Esophagus muscularis mucosa (tissue), 4 donors: ENCODE results near the gene PDP2. TPM values are rescaled to one million over a fixed set of nuclear protein-coding genes. Genes with fewer than 3 reads are reported as not detected.

Experiments
- DNase-seq: peaks from one replicate; pipeline ENCODE4 v3.0.0-alpha.2; 2017; ENCODE audit errors: extremely low spot score
- H3K27ac ChIP-seq, 4 donors: fragments of 200-600 bp; sonication (generic); replicated peaks in 1 of 4; 1 replicate in 3 of 4; 2 replicates in 1 of 4; pipeline ENCODE4 v1.5.1; 2016 to 2019; ENCODE audit warnings: mild to moderate bottlenecking in 1 of 4
- H3K27me3 ChIP-seq, 4 donors: fragments of 200-600 bp; sonication (generic); one replicate each; pipeline versions ENCODE4 v1.5.1 to v1.6.0; 2016 to 2019
- H3K36me3 ChIP-seq, 4 donors: fragments of 200-600 bp; sonication (generic); one replicate each; pipeline ENCODE4 v1.5.1; 2016 to 2019
- H3K4me1 ChIP-seq, 4 donors: fragments of 200-600 bp; sonication (generic); one replicate each; pipeline ENCODE4 v1.5.1; 2016 to 2019
- H3K4me3 ChIP-seq, 4 donors: fragments of 200-600 bp; sonication (generic); 1 replicate in 2 of 4; 2 replicates in 2 of 4; pipeline ENCODE4 v1.5.1; 2016 to 2019; ENCODE audit warnings: mild to moderate bottlenecking in 4 of 4, moderate library complexity in 1 of 4
- H3K9me3 ChIP-seq, 4 donors: fragments of 200-600 bp; sonication (generic); 1 replicate in 3 of 4; 2 replicates in 1 of 4; pipeline ENCODE4 v1.5.1; 2016 to 2019
- CTCF ChIP-seq, 3 experiments: fragments of 200-600 bp in 2 of 3; fragments of 450-650 bp in 1 of 3; sonication (generic) in 2 of 3; IDR thresholded peaks; one replicate each; pipeline ENCODE4 v1.5.1; 2017 to 2019; ENCODE audit warnings: antibody characterized with exemption in 3 of 3, mild to moderate bottlenecking in 2 of 3, moderate library complexity in 1 of 3
- EP300 ChIP-seq: sonication (generic); formaldehyde crosslinking; IDR thresholded peaks from one replicate; pipeline ENCODE4 v1.6.1; 2017; ENCODE audit warnings: antibody characterized with exemption
- POLR2A ChIP-seq: fragments of 450-650 bp; IDR thresholded peaks from one replicate; pipeline ENCODE4 v1.6.1; 2017; ENCODE audit warnings: antibody characterized with exemption, moderate library complexity, mild to moderate bottlenecking, low read depth
- POLR2AphosphoS5 ChIP-seq, 2 donors: sonication (generic); formaldehyde crosslinking; IDR thresholded peaks; one replicate each; pipeline ENCODE4 v1.6.1; 2017; ENCODE audit warnings: antibody characterized with exemption in 2 of 2
- WGBS: methylation state at CpG from one replicate; pipeline ENCODE4 v1.1.5; 2018; 5-methylcytosine and 5-hydroxymethylcytosine counted together
- intact Hi-C: fragments of 100-400 bp; cut with DNase I; formaldehyde crosslinking; loops from one replicate; pipeline ENCODE4 v1.15.1; 2023
- total RNA-seq, 4 donors: library from RNA; depleted of rRNA; stranded (reverse); fragments of >200 nt; gene quantifications; one replicate each; pipeline versions ENCODE4 v1.1.0 to v1.2.1, GENCODE V29; 2016

Gene PDP2
- total RNA-seq, 4 donors from 2014 or later = 5.5 to 9.3 (median 7.6) TPM

DNA sequence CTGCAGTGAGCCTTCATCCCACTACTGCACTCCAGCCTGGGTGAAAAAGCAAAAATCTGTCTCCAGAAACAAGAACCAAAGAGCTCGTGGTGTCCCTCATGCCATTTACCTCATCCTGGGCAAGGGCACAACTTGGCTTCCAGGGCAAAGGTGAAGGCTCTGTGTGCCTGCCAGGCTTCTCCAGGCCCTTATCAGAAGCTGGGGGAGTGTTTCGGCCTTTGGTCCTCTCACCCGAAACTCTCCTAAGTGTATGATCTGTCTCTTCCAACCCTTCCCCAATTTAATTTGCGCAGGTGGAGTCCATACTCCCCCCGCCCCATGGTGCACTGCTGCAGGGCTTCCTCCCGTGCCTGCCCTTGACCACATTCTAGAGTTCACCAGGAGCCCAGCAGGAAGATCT, 56.1 kb downstream of the PDP2 start:
- no peak for DNase-seq
- intact Hi-C loops = no loop called here

GRCh38 chr16:66936889-66937554, 56.7 kb downstream of the PDP2 start:
- Histone ChIP-seq H3K27me3 (no peaks in the 10 kb centered on the region), H3K36me3 (peaks cover 27 to 58% (median 52%) of the 10 kb centered on the region in 4 donors), H3K9me3 (no peaks in the 10 kb centered on the region), H3K27ac (no peak overlapping the region), H3K4me3 (no peak overlapping the region), H3K4me1 (peaks cover 37 to 57% (median 45%) of the 10 kb centered on the region in 4 donors)
- 97% methylated on average over 4 of the region's 4 CpGs for WGBS
- TF ChIP-seq EP300 (no peak), POLR2AphosphoS5 (IDR thresholded peaks at IDR 0.05) (no peak), CTCF (IDR thresholded peaks at IDR 0.05) (no peak), POLR2A (no peak)
- no peak for DNase-seq
- intact Hi-C loops = no loop called here

More for the DNA sequence above, 56.1 kb downstream of the PDP2 start:
- no peak for TF ChIP-seq POLR2A
- no peak for TF ChIP-seq EP300
- peak overlapping the region in 1 of 4 donors; percentile 86 for H3K27ac ChIP-seq
- WGBS = 84% methylated on average over 6 of the region's 6 CpGs
- no peaks in the 10 kb centered on the region for H3K9me3 ChIP-seq
- H3K36me3 ChIP-seq = peaks cover 21 to 58% (median 52%) of the 10 kb centered on the region in 4 donors
- peaks cover 37 to 58% (median 48%) of the 10 kb centered on the region in 4 donors for H3K4me1 ChIP-seq
- peak overlapping the region in 2 of 4 donors; percentile 81 to 99 for H3K4me3 ChIP-seq
- no peaks in the 10 kb centered on the region for H3K27me3 ChIP-seq

GRCh38 chr16:66937725-66938337, 57.5 kb downstream of the PDP2 start:
- Histone ChIP-seq H3K4me1 (peaks cover 32 to 49% (median 37%) of the 10 kb centered on the region in 4 donors), H3K4me3 (no peak overlapping the region), H3K9me3 (no peaks in the 10 kb centered on the region), H3K27ac (no peak overlapping the region), H3K36me3 (peaks cover 34 to 58% (median 52%) of the 10 kb centered on the region in 4 donors), H3K27me3 (no peaks in the 10 kb centered on the region)
- 91% methylated on average over 10 of the region's 10 CpGs for WGBS
- DNase-seq = no peak
- intact Hi-C loops = no loop called here
- TF ChIP-seq EP300 (no peak), POLR2A (no peak), POLR2AphosphoS5 (IDR thresholded peaks at IDR 0.05) (no peak), CTCF (IDR thresholded peaks at IDR 0.05) (no peak)

GRCh38 chr16:66939366-66939765, 59.1 kb downstream of the PDP2 start:
- no peaks in the 10 kb centered on the region for H3K27me3 ChIP-seq
- TF ChIP-seq CTCF (IDR thresholded peaks at IDR 0.05) = no peak
- TF ChIP-seq POLR2A = no peak
- TF ChIP-seq POLR2AphosphoS5 (IDR thresholded peaks at IDR 0.05) = no peak
- no peak for TF ChIP-seq EP300
- intact Hi-C loops = no loop called here
- H3K4me3 ChIP-seq = no peak overlapping the region
- DNase-seq = no peak
- H3K9me3 ChIP-seq = no peaks in the 10 kb centered on the region
- H3K4me1 ChIP-seq = peaks cover 21 to 38% (median 28%) of the 10 kb centered on the region in 4 donors
- H3K27ac ChIP-seq = no peak overlapping the region
- H3K36me3 ChIP-seq = peaks cover 45 to 73% (median 65%) of the 10 kb centered on the region in 4 donors

DNA sequence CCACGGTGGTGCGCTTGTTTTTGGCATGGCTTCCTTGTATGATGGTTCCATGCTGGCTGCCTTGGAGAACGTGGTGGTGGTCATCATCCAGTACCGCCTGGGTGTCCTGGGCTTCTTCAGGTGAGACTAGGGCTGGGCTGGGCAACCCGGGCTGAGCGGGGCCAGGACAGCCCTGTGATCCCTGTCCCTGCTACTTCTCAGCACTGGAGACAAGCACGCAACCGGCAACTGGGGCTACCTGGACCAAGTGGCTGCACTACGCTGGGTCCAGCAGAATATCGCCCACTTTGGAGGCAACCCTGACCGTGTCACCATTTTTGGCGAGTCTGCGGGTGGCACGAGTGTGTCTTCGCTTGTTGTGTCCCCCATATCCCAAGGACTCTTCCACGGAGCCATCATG, 59.9 kb downstream of the PDP2 start:
- no peak overlapping the region for H3K27ac ChIP-seq
- no peaks in the 10 kb centered on the region for H3K9me3 ChIP-seq
- H3K36me3 ChIP-seq = peaks cover 45 to 74% (median 65%) of the 10 kb centered on the region in 4 donors
- intact Hi-C loops = no loop called here
- H3K4me1 ChIP-seq = peaks cover 17 to 34% (median 27%) of the 10 kb centered on the region in 4 donors
- 94% methylated on average over 9 of the region's 16 CpGs for WGBS
- no peak for TF ChIP-seq CTCF (IDR thresholded peaks at IDR 0.05)
- no peak for TF ChIP-seq EP300
- TF ChIP-seq POLR2A = no peak
- no peak for TF ChIP-seq POLR2AphosphoS5 (IDR thresholded peaks at IDR 0.05)
- H3K4me3 ChIP-seq = no peak overlapping the region
- H3K27me3 ChIP-seq = no peaks in the 10 kb centered on the region
- no peak for DNase-seq
